Activated CD4-positive, alpha-beta T cell treated with anti-CD3 and anti-CD28 coated beads, Interleukin-2, amount 10 ng/mL, durations not matched to agents 7 days and 5 days (primary cell): ENCODE measurements around the gene UCP2. TPM values are rescaled to one million over a fixed set of nuclear protein-coding genes. Genes with fewer than 3 reads are reported as not detected.
A peak's percentile ranks its signal among the peaks of the same experiment; 100 is the strongest.

ENCODE experiments used
- CTCF ChIA-PET: fragments of 350-600 bp; sonication (Branson Sonifier 250); formaldehyde crosslinking; loops from one replicate; lab custom pipeline; 2021; ENCODE audit warnings: antibody characterized with exemption; lab: Charles Lee
- POLR2A ChIA-PET: fragments of 350-600 bp; sonication (Branson Sonifier 250); formaldehyde crosslinking; loops from one replicate; lab custom pipeline; 2021; ENCODE audit warnings: antibody characterized with exemption; lab: Charles Lee
- DNase-seq: peaks from one replicate; pipeline ENCODE4 v3.0.0-alpha.2; 2020
- H3K27ac Mint-ChIP-seq: one replicate; pipeline ENCODE4 v1.8.0; 2021; ENCODE audit warnings: mild to moderate bottlenecking, moderate library complexity, mixed read lengths
- H3K27me3 Mint-ChIP-seq: one replicate; pipeline ENCODE4 v1.8.0; 2021; ENCODE audit warnings: mixed read lengths
- H3K36me3 Mint-ChIP-seq: one replicate; pipeline ENCODE4 v1.8.0; 2021; ENCODE audit warnings: low read depth, mixed read lengths
- H3K4me1 Mint-ChIP-seq: one replicate; pipeline ENCODE4 v1.8.0; 2021; ENCODE audit warnings: mixed read lengths
- H3K4me3 Mint-ChIP-seq: one replicate; pipeline ENCODE4 v1.8.0; 2021; ENCODE audit warnings: mild to moderate bottlenecking, moderate library complexity, mixed read lengths
- H3K9me3 Mint-ChIP-seq: one replicate; pipeline ENCODE4 v1.8.0; 2021; ENCODE audit warnings: mixed read lengths
- total RNA-seq, 2 experiments: library from RNA; stranded (reverse); gene quantifications; one replicate each; pipeline ENCODE4 v1.2.3, GENCODE V29; 2021

The UCP2 gene
- total RNA-seq, 2 experiments from 2014 or later = 326 to 344 TPM

DNA sequence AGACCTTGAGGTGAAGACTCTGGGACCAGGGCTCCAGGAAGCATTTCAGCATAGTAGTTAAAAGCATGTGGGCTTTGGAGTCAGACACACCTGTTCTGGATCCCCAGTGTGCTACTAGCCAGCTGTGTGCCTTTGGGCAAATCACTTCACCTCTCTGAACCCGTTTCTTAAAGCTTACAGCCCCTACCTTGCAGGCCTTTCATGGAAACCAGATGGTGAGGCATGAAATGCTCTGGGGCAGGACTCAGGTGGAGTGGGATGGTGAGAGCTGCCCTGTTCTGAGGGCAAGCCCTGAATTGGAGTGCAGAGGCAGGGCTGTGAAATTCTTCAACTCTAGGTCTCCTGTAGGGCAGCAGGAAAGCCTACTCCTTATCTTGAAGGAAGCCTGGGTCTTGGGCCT lies 10.5 kb downstream of the UCP2 start:
- no peaks in the 10 kb centered on the region for H3K9me3 Mint-ChIP-seq
- CTCF ChIA-PET = interaction anchor here (1.0 to 1.2 kb wide), 3 partner anchors 9 to 44 kb away, joined by 3 to 4 read pairs (median 3); partner anchors contain the start of gene UCP2
- H3K4me1 Mint-ChIP-seq = peaks cover 89% of the 10 kb centered on the region
- no peaks in the 10 kb centered on the region for H3K27me3 Mint-ChIP-seq
- H3K36me3 Mint-ChIP-seq = peaks cover 46% of the 10 kb centered on the region
- H3K27ac Mint-ChIP-seq = peak overlapping the region; percentile 61
- POLR2A ChIA-PET = interaction anchor here (0.5 kb wide), 1 partner anchor 47 kb away, joined by 3 read pairs; no protein-coding TSS in a partner anchor
- no peak overlapping the region for H3K4me3 Mint-ChIP-seq
- DNase-seq = no peak

DNA sequence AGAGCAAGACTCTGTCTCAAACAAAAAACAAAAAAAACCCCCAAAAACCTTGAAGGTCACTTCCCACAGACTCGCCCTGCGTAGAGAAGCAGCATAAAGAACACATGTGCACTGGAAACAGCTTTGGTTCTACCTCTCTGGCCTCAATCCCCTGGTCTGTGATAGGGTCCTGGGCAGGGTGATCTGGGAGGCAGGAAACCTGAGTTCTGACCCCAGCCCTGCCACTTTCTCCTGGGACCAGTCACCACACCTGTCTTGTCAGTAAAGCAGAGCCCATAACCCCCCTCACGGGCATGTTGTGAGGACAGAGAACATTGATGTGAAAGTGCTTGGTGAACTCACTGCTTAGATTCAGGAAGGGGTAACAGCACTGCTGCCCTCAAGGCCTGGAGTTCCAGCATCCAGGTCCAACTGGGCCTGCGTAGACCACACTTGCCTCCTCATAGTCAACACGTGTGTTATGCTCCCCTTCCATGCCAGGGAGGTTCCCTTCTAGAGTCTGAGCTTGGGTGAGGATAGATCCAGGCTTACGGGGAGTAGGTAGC lies 11.4 kb downstream of the UCP2 start:
- POLR2A ChIA-PET = interaction anchor here (1.2 to 1.7 kb wide), 2 partner anchors 9 to 11 kb away, joined by 3 to 9 read pairs; partner anchors contain the start of gene UCP2
- Mint-ChIP-seq H3K27ac (peak overlapping the region; percentile 68), H3K4me3 (no peak overlapping the region), H3K4me1 (peaks cover 81% of the 10 kb centered on the region), H3K9me3 (no peaks in the 10 kb centered on the region), H3K36me3 (peaks cover 38% of the 10 kb centered on the region), H3K27me3 (no peaks in the 10 kb centered on the region)
- no peak for DNase-seq
- CTCF ChIA-PET = interaction anchor here (1.2 kb wide), 1 partner anchor 9 kb away, joined by 4 read pairs; no protein-coding TSS in a partner anchor

DNA sequence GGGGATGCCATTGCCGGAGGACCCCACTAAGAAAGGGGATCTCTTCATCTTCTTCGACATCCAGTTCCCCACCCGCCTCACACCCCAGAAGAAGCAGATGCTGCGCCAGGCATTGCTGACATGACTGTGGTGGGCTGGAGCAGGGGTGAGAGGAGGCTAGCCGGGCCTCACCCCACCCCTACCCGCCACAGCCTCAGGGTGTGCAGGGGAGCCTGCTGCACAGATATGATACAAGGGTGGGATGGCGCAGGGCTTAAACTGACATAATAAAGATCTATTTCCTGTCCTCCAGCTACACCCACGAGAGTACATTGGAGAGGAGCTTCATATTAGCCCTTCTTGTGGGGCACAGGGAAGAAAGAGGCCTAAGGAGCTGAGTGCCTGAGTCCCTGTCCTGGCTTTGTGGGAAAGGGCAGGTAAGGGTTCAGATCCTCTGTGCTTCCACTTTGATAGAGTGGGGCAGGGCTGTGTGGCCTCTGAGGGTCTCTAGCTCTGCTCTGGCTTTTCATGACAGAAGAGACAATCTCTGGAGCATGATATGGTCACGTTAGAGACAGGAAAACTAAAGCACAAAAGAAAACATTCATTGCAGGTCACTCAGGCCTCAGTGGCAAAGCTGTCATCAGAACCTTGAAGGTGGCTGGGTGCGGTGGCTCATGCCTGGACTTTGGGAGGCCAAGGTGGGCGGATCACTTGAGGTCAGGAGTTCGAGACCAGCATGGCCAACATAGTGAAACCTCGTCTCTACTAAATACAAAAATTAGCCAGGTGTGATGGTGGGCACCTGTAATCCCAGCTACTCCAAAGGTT lies 12.4 kb downstream of the UCP2 start:
- Mint-ChIP-seq H3K4me3 (no peak overlapping the region), H3K27ac (peak overlapping the region; percentile 84), H3K4me1 (peaks cover 72% of the 10 kb centered on the region), H3K27me3 (no peaks in the 10 kb centered on the region), H3K9me3 (no peaks in the 10 kb centered on the region), H3K36me3 (peaks cover 27% of the 10 kb centered on the region)
- ChIA-PET POLR2A (interaction anchor here (1.7 kb wide), 1 partner anchor 10 kb away, joined by 9 read pairs; no protein-coding TSS in a partner anchor), CTCF (interaction anchor here (0.9 to 1.3 kb wide), 4 partner anchors 8 to 56 kb away, joined by 3 to 4 read pairs (median 3); no protein-coding TSS in a partner anchor)
- DNase-seq = peak; percentile 35

DNA sequence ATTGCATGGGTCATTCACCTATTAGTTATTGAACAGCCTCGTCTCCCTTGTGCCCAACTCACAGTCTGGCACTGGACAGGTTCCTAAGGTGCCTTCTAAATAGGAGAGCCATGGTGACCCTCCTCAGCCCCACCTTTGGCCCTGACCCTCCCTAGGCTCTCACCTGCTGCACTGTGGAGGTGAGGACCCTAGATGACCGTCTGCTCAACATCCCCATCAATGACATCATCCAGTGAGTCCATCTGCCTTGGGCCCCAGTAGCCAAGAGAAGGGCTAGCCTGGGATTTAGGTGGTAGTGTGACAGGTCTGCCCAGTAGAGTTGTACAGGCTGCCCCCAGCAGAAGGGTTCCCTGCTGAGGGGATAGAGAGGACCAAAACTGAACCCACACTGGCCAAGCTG lies 13.6 kb downstream of the UCP2 start:
- ChIA-PET CTCF (interaction anchor here (1.2 to 1.3 kb wide), 2 partner anchors 9 to 36 kb away, joined by 3 read pairs; no protein-coding TSS in a partner anchor), POLR2A (no interaction called here)
- H3K27me3 Mint-ChIP-seq = no peaks in the 10 kb centered on the region

DNA sequence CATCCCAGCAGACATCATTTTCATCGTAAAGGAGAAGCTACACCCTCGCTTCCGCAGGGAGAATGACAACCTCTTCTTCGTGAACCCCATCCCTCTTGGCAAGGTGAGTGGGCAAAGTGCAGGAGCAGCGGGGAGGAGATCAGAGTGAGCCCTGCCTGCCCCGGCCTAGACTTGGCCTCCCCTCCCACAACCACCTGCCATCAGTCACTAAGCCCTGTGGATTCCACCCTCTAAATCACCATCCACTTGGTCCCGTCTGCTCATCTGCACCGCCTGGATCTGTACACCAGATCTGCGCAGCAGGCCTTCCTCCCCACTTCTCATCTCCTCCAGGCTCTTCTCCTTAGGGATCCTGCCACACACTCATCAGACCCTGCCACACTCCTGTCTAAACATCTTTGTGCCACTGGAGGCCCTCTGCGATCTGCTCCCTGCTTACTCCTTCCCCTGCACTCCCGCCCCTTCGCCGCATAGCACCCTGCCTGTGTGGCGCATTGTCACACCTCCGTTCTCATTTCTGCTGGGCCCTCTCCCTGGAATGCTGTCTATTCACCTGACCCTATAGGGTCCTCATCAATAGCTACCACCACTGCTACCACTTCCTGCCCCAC lies 14.2 kb downstream of the UCP2 start:
- H3K27ac Mint-ChIP-seq = peak overlapping the region; percentile 32
- ChIA-PET CTCF (interaction anchor here (2.4 kb wide), 1 partner anchor 12 kb away, joined by 11 read pairs; no protein-coding TSS in a partner anchor), POLR2A (no interaction called here)
- peaks cover 11% of the 10 kb centered on the region for H3K36me3 Mint-ChIP-seq
- H3K4me3 Mint-ChIP-seq = no peak overlapping the region
- H3K27me3 Mint-ChIP-seq = no peaks in the 10 kb centered on the region
- peaks cover 66% of the 10 kb centered on the region for H3K4me1 Mint-ChIP-seq
- no peak for DNase-seq
- no peaks in the 10 kb centered on the region for H3K9me3 Mint-ChIP-seq

More for the DNA sequence above, 13.6 kb downstream of the UCP2 start:
- peak overlapping the region; percentile 84 for H3K27ac Mint-ChIP-seq
- peaks cover 70% of the 10 kb centered on the region for H3K4me1 Mint-ChIP-seq
- DNase-seq = no peak
- no peaks in the 10 kb centered on the region for H3K9me3 Mint-ChIP-seq
- no peak overlapping the region for H3K4me3 Mint-ChIP-seq
- peaks cover 16% of the 10 kb centered on the region for H3K36me3 Mint-ChIP-seq

DNA sequence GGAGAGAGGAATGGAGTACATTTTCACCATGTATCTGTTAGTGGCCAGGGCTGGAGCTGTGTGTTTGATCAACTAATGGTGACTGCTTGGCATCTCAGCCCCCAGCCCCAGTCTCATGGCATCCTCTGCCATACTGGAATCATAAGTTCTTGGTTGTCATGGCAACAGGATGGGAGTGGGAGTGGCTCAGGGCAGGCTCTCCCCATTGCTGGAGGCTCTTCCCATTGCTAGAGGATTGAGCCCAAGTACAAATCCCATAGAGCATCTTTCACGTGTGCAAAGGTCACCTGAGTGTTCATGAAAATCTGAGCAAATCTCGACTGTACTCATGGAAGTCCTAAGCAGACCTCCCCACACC lies 16.9 kb downstream of the UCP2 start:
- Mint-ChIP-seq H3K4me1 (peaks cover 40% of the 10 kb centered on the region), H3K36me3 (no peaks in the 10 kb centered on the region), H3K9me3 (no peaks in the 10 kb centered on the region), H3K27ac (no peak overlapping the region), H3K27me3 (no peaks in the 10 kb centered on the region), H3K4me3 (no peak overlapping the region)
- CTCF ChIA-PET = interaction anchor here (0.9 to 2.6 kb wide), 3 partner anchors 9 to 29 kb away, joined by 3 to 7 read pairs (median 3); no protein-coding TSS in a partner anchor
- POLR2A ChIA-PET = no interaction called here
- no peak for DNase-seq

DNA sequence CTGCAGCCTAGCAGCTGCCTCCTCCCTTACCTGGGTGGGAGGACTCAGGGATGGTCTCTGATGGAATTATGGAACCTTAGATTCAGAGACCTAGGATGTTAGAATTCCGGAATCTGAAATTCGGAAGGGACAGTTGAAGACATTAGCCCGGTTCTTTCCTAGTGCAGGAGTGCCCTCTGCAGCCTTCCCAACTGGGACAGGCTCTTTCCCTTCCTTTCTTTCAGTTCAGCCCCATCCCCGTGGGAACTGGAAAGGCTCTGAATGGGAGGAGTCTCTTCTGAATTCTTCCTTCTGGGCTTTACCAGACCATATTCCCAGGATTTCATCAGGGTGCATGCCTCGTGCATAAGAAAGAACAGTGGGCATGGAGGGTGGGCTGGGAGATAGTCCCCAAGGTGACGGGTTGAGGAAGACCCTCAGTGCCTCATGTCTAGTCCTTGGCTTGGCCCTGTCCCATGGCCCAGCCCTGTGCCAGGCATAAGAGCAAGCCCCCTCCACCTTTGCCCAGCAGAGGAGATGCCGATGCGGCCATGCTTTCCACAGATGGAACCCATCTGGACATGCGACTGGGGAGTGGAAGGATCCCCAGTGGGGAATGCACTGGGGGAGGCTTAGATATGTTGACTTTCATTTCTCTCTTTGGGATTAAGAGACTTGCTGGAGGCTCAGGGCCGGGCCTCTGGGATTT lies 17.4 kb downstream of the UCP2 start:
- Mint-ChIP-seq H3K36me3 (no peaks in the 10 kb centered on the region), H3K4me3 (peak overlapping the region; percentile 5), H3K27me3 (no peaks in the 10 kb centered on the region), H3K9me3 (no peaks in the 10 kb centered on the region), H3K4me1 (peaks cover 35% of the 10 kb centered on the region), H3K27ac (no peak overlapping the region)
- CTCF ChIA-PET = interaction anchor here (1.4 to 2.6 kb wide), 3 partner anchors 9 to 484 kb away, joined by 3 to 7 read pairs (median 6); no protein-coding TSS in a partner anchor
- POLR2A ChIA-PET = no interaction called here
- DNase-seq = no peak

DNA sequence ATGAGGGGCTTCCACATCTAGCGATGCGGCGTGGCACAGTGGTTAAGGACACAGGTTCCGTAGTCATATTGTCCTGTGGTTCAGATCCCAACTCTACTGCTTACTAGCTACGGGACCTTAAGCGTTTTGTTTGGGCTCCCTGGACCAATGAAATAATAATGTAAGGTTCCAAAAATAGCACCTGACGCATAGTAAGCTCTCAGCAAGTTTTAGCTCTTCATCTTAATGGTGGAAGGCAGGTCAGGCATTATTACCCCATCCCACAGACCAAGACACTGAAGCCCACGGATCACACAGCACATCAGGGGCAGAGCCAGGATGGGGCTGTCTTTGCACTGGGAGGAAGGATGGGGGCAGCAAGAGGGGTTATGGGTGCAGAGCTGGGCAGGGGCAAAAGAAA lies 18.8 kb downstream of the UCP2 start:
- POLR2A ChIA-PET = no interaction called here
- Mint-ChIP-seq H3K9me3 (no peaks in the 10 kb centered on the region), H3K36me3 (no peaks in the 10 kb centered on the region), H3K4me1 (peaks cover 21% of the 10 kb centered on the region), H3K4me3 (no peak overlapping the region), H3K27me3 (no peaks in the 10 kb centered on the region), H3K27ac (peak overlapping the region; percentile 60)
- CTCF ChIA-PET = interaction anchor here (0.5 to 2.6 kb wide), 13 partner anchors 11 to 485 kb away, joined by 3 to 7 read pairs (median 4); no protein-coding TSS in a partner anchor
- DNase-seq = no peak

DNA sequence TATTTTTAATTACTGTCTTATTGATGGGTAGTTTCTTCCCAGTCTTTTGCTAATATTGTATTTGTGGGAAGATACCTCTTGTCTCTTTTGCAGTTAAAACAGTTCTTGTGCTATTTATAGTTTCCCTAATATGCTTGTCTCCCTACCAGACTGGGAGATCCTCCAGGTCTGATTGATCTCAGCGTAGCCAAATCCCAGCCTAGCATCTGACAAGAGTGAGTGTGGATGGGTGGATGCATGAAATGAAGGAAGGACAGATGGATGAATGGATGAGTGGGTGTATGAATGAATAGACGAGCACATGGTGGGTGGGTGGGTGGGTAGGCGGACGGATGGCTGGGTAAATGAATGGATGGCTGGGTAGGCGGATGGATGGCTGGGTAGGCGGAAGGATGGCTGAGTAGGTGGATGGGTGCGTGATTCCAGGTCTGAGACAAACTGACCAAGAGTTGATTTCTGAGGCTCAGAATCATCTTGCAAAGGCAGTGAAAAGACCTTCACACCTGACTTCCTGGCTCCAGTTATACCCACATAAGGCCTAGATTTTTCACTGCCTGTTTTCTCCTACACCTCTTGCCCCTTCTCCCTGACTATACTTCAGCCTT lies 20.4 kb downstream of the UCP2 start:
- peaks cover 5% of the 10 kb centered on the region for H3K27me3 Mint-ChIP-seq
- H3K9me3 Mint-ChIP-seq = no peaks in the 10 kb centered on the region
- POLR2A ChIA-PET = no interaction called here
- peaks cover 17% of the 10 kb centered on the region for H3K4me1 Mint-ChIP-seq
- CTCF ChIA-PET = interaction anchor here (0.6 to 2.3 kb wide), 4 partner anchors 9 to 220 kb away, joined by 3 to 10 read pairs (median 3); no protein-coding TSS in a partner anchor
- H3K4me3 Mint-ChIP-seq = no peak overlapping the region
- no peaks in the 10 kb centered on the region for H3K36me3 Mint-ChIP-seq
- no peak for DNase-seq
- H3K27ac Mint-ChIP-seq = no peak overlapping the region

DNA sequence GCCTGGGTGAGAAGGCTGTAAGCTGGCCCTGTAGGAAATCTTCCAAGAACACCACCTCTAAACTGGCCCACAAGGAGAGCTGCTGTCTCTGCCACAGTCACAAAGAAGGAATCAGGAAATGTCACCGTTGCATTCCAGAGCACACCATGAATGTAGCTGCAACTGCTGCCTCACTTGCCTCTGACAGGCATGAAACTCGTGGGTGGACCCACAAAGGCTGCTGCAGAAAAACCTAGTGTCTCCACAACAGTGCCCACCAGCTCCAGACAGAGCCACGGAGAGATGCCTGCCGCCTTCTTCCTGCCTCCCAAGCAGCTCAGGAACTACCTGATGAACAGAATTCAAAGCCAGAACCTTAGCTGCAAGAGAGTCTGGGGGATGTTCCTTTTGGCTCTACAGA lies 21.3 kb downstream of the UCP2 start:
- H3K36me3 Mint-ChIP-seq = no peaks in the 10 kb centered on the region
- CTCF ChIA-PET = interaction anchor here (0.6 to 2.3 kb wide), 3 partner anchors 19 to 114 kb away, joined by 3 to 10 read pairs (median 3); no protein-coding TSS in a partner anchor
- H3K4me3 Mint-ChIP-seq = no peak overlapping the region
- no peak for DNase-seq
- no peaks in the 10 kb centered on the region for H3K9me3 Mint-ChIP-seq
- peaks cover 8% of the 10 kb centered on the region for H3K27me3 Mint-ChIP-seq
- H3K4me1 Mint-ChIP-seq = peaks cover 17% of the 10 kb centered on the region
- H3K27ac Mint-ChIP-seq = no peak overlapping the region
- POLR2A ChIA-PET = no interaction called here

DNA sequence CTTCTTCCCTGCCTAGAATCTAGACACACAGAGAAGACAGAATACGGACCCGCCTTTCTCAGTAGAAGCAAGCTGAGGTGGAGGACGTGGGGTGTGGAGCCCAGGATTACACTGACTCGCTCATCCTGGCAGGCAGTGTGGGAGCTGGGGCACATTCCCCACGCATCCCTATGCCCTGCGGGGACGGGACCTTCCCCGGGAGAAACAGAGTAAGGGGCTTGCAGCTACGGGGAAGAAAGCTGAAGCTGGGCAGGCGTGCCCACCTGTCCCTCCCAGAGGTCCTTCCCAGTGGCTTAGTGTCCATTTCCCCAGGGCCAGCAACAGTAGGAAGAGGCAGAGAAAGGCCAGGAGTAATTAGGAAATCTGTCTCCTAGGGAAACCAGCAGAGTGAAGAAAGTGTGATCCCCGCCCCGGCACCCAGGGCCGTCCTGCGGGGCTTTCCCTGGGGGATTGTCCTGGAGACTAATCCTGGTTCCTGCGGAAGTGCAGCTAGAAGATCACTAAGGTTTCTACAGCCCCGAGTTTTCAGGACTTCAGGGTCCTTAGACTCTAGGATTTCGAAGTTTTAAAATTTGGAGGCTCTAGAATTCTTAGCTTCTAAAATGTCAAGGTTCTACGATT lies 24.0 kb downstream of the UCP2 start:
- DNase-seq = no peak
- Mint-ChIP-seq H3K4me3 (no peak overlapping the region), H3K27ac (no peak overlapping the region), H3K4me1 (peaks cover 4% of the 10 kb centered on the region), H3K27me3 (peaks cover 12% of the 10 kb centered on the region), H3K36me3 (no peaks in the 10 kb centered on the region), H3K9me3 (no peaks in the 10 kb centered on the region)
- CTCF ChIA-PET = no interaction called here
- POLR2A ChIA-PET = no interaction called here
